ENCODE measurements around the gene NF2. TPM values are rescaled to one million over a fixed set of nuclear protein-coding genes. Genes with fewer than 3 reads are reported as not detected.

Gene NF2
- total and polyA plus RNA-seq, 2 of the 8 experiments (the other 6 are each of a cell fraction or from before 2014, with no cell fraction given): 17.6 to 53.6 TPM

- ChIA-PET POLR2A (ENCODE audit: partially characterized antibody) (no interaction called here), CTCF (ENCODE audit: partially characterized antibody) (interaction anchor here (0.7 kb wide), 1 partner anchor 657 kb away, joined by 4 read pairs; no protein-coding TSS in a partner anchor)
- Histone ChIP-seq H3K14ac (ENCODE audit: insufficient read length) (no peak overlapping the region), H2BK20ac (ENCODE audit: low read length) (no peak overlapping the region), H3K4me2 (ENCODE audit: insufficient read depth in 1 of 2, low read depth in 2 of 2, low read length in 2 of 2) (peak overlapping the region in 1 of 2 experiments; percentile 14; a peak in 3 of 4 replicates), H3K23me2 (ENCODE audit: low read depth, low read length) (peaks cover 7% of the 10 kb centered on the region), H3K79me2 (ENCODE audit: control insufficient read depth in 1 of 2, insufficient read depth in 2 of 2, low read length in 2 of 2) (peaks cover 0 to 11% of the 10 kb centered on the region in 2 experiments; a peak in 2 of 4 replicates), H4K91ac (replicated peaks; ENCODE audit: insufficient read length, low read length) (no peak overlapping the region), H3K18ac (ENCODE audit: extremely low read depth, low read length) (no peak overlapping the region), H3K56ac (replicated peaks; ENCODE audit: insufficient read length, low read depth, low read length) (no peak overlapping the region), H2BK12ac (ENCODE audit: low read depth, low read length) (no peak overlapping the region), H3K36me3 (ENCODE audit: control insufficient read depth in 2 of 4, insufficient read depth in 4 of 4, low read length in 3 of 4) (peaks cover 0 to 11% (median 1%) of the 10 kb centered on the region in 4 experiments; a peak in 1 of 8 replicates), H4K20me1 (replicated peaks in 1 of 2; ENCODE audit: control insufficient read depth in 1 of 2, insufficient read depth in 2 of 2, low read length in 2 of 2) (no peaks in the 10 kb centered on the region), H3K79me1 (ENCODE audit: low read depth, low read length) (peaks cover 8% of the 10 kb centered on the region), H2BK120ac (replicated peaks; ENCODE audit: low read depth, low read length) (no peak overlapping the region), H3K4me1 (replicated peaks in 1 of 4; ENCODE audit: control insufficient read depth in 3 of 4, insufficient read depth in 4 of 4, low read length in 3 of 4) (peaks cover 0 to 13% (median 9%) of the 10 kb centered on the region in 4 experiments; a peak in 6 of 7 replicates), H3K9ac (replicated peaks in 1 of 4; ENCODE audit: extremely low read depth in 1 of 4, low read depth in 3 of 4, low read length in 3 of 4) (no peak overlapping the region), H3K4ac (replicated peaks; ENCODE audit: insufficient read length, low read depth, low read length) (no peak overlapping the region), H4K5ac (ENCODE audit: insufficient read length, low read depth, low read length) (no peak overlapping the region), H3K23ac (ENCODE audit: insufficient read length) (no peak overlapping the region), H2AK5ac (ENCODE audit: low read depth, low read length) (no peak overlapping the region), H3K4me3 (ENCODE audit: extremely low read depth in 1 of 4, insufficient read depth in 2 of 4, low read depth in 3 of 4, low read length in 4 of 4) (peak overlapping the region in 1 of 4 experiments; percentile 7; a peak in 1 of 8 replicates), H3K9me3 (ENCODE audit: insufficient read depth in 2 of 2, low read depth in 1 of 2, low read length in 1 of 2) (no peaks in the 10 kb centered on the region), H2AFZ (ENCODE audit: low read length) (no peak overlapping the region), H2BK15ac (ENCODE audit: low read length) (no peak overlapping the region), H4K8ac (ENCODE audit: extremely low read depth, insufficient read depth, low read length) (no peak overlapping the region; the same call in 1 of the 2 replicates), H2BK5ac (ENCODE audit: low read depth, low read length) (no peak overlapping the region), H3K27ac (ENCODE audit: low read depth, low read length) (no peak overlapping the region), H3K27me3 (replicated peaks in 1 of 4; ENCODE audit: control insufficient read depth in 3 of 4, extremely low read depth in 1 of 4, insufficient read depth in 3 of 4, low read length in 3 of 4) (no peaks in the 10 kb centered on the region)
- WGBS, 2 experiments (ENCODE audit: extremely low coverage in 1 of 2, insufficient coverage in 1 of 2, insufficient read length in 1 of 2, insufficient replicate concordance in 2 of 2, low coverage in 1 of 2, low lambda C conversion rate in 2 of 2, missing lambda C conversion rate in 1 of 2): 84% methylated on average over 12 of the region's 12 CpGs; no CpG with 5 or more reads in 1 of the 2 experiments
- DNase-seq (ENCODE audit: low read depth in 1 of 2, low spot score in 2 of 2): no peak
- FAIRE-seq: no peak
- TF ChIP-seq SP2 (IDR thresholded peaks at IDR 0.05; ENCODE audit: low read length): no peak
- no peak for TF ChIP-seq SIRT6 (IDR thresholded peaks at IDR 0.05; ENCODE audit: low read length)
- no peak for TF ChIP-seq ATF3 (IDR thresholded peaks at IDR 0.05; ENCODE audit: insufficient read depth, low read depth, low read length)
- TF ChIP-seq POLR2A (IDR thresholded peaks at IDR 0.05; ENCODE audit: control extremely low read depth in 1 of 2, low read depth in 2 of 2, low read length in 2 of 2): no peak
- no peak for TF ChIP-seq SIN3A (conservative IDR thresholded peaks at IDR 0.05 in 1 of 2, IDR thresholded peaks at IDR 0.05 in 1 of 2; ENCODE audit: low read depth in 1 of 2, low read length in 2 of 2)
- TF ChIP-seq SUZ12 (IDR thresholded peaks at IDR 0.05; ENCODE audit: low read length): no peak
- no peak for TF ChIP-seq JUND (IDR thresholded peaks at IDR 0.05; ENCODE audit: low read length)
- no peak for TF ChIP-seq BRCA1 (IDR thresholded peaks at IDR 0.05; ENCODE audit: low read depth, low read length)
- no peak for TF ChIP-seq POLR2AphosphoS5 (IDR thresholded peaks at IDR 0.05; ENCODE audit: low read depth, low read length)
- no peak for TF ChIP-seq CHD2 (IDR thresholded peaks at IDR 0.05; ENCODE audit: low read length)
- TF ChIP-seq SAP30 (IDR thresholded peaks at IDR 0.05; ENCODE audit: insufficient read depth, insufficient replicate concordance, low read length): no peak
- TF ChIP-seq RXRA (IDR thresholded peaks at IDR 0.05; ENCODE audit: insufficient read depth, low read depth, low read length): no peak
These were observed 21.6 kb upstream of the NF2 start for GRCh38 chr22:29581799-29582198.
